ENCODE measurements around the gene TMEM217.

DNA sequence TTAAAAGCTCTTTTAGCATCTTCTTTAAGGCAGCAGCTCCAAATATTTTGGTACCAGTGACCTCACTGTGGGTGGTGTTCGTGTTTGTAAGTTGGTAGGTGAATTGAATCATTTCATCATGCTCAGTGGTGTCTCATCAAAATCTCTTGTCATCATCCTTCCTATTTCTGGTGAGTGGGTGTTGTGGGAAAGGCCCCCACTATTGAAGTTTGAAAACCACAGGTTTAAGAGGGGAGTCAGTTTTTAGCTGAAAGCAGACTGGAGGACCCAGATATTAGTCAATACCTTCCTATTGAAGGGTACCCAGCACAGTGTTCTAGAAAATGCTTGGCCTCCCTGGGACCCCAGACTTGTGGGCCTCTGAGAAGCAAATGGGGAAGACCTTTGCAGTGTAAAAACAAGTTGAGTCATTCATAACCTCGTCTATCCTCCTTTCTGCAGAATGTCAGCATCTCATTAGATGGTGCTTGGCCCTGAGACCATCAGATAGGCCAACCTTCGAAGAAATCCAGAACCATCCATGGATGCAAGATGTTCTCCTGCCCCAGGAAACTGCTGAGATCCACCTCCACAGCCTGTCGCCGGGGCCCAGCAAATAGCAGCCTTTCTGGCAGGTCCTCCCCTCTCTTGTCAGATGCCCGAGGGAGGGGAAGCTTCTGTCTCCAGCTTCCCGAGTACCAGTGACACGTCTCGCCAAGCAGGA is 84.3 kb downstream of the TMEM217 start:
- TF ChIP-seq, protein P1, sequence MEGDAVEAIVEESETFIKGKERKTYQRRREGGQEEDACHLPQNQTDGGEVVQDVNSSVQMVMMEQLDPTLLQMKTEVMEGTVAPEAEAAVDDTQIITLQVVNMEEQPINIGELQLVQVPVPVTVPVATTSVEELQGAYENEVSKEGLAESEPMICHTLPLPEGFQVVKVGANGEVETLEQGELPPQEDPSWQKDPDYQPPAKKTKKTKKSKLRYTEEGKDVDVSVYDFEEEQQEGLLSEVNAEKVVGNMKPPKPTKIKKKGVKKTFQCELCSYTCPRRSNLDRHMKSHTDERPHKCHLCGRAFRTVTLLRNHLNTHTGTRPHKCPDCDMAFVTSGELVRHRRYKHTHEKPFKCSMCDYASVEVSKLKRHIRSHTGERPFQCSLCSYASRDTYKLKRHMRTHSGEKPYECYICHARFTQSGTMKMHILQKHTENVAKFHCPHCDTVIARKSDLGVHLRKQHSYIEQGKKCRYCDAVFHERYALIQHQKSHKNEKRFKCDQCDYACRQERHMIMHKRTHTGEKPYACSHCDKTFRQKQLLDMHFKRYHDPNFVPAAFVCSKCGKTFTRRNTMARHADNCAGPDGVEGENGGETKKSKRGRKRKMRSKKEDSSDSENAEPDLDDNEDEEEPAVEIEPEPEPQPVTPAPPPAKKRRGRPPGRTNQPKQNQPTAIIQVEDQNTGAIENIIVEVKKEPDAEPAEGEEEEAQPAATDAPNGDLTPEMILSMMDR (IDR thresholded peaks at IDR 0.05): no peak
- TF ChIP-seq POLR2A (IDR thresholded peaks at IDR 0.05) (no peak), EP300 (IDR thresholded peaks at IDR 0.05; ENCODE audit: low read depth) (no peak)
